Measurements from ENCODE around the gene GRPEL1.

- no peak for TF ChIP-seq CTCF (IDR thresholded peaks at IDR 0.05)
- TF ChIP-seq POLR2A (IDR thresholded peaks at IDR 0.05) = no peak
Observed at GRCh38 chr4:7027284-7027683, 40.6 kb downstream of the GRPEL1 start.

Measured in body of pancreas (tissue), 4 donors.